Mucosa of stomach (tissue), 1 donor: ENCODE measurements around the gene MAF.

ENCODE experiments used
- H3K27me3 ChIP-seq: one replicate; pipeline ENCODE4 v1.7.0; 2013; ENCODE audit warnings: mild to moderate bottlenecking, low read length; ENCODE audit not compliant: control insufficient read depth, insufficient read depth
- H3K36me3 ChIP-seq: one replicate; pipeline ENCODE4 v1.7.0; 2013; ENCODE audit warnings: low read length; ENCODE audit not compliant: control insufficient read depth, insufficient read depth
- H3K4me1 ChIP-seq: one replicate; pipeline ENCODE4 v1.7.0; 2013; ENCODE audit warnings: mild to moderate bottlenecking, low read length; ENCODE audit not compliant: control insufficient read depth, insufficient read depth
- H3K4me3 ChIP-seq: one replicate; pipeline ENCODE4 v1.7.0; 2013; ENCODE audit warnings: low read length
- H3K9ac ChIP-seq: one replicate; pipeline ENCODE4 v1.7.0; 2013; ENCODE audit warnings: mild to moderate bottlenecking, low read length, moderate library complexity
- H3K9me3 ChIP-seq: one replicate; pipeline ENCODE4 v1.7.0; 2013; ENCODE audit warnings: mild to moderate bottlenecking, low read length, moderate library complexity; ENCODE audit not compliant: control insufficient read depth
- donor health status: Pancreatic carcinoma.

Gene MAF

DNA sequence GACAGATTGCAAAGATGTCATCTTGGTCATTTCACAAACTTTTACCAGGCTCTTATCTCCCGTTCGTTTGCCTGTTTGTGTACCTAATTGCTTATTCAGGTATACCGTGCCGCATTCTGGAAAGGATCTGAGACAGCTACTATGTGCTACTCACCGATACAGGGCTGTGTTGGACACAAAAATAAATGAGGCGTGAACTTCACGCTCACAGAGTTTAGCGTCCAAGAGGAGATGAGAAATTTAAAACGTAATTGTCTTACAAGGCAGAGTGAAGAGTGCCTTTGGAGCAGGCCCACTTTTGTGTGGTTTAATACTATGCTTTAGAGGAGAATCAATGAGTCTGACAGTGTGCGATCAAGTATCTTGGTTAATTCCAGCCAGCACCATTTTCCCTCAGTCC, 26.7 kb downstream of the MAF start:
- Histone ChIP-seq H3K9me3 (no peaks in the 10 kb centered on the region), H3K36me3 (no peaks in the 10 kb centered on the region), H3K4me3 (no peak overlapping the region), H3K9ac (no peak overlapping the region), H3K27me3 (no peaks in the 10 kb centered on the region), H3K4me1 (no peaks in the 10 kb centered on the region)

DNA sequence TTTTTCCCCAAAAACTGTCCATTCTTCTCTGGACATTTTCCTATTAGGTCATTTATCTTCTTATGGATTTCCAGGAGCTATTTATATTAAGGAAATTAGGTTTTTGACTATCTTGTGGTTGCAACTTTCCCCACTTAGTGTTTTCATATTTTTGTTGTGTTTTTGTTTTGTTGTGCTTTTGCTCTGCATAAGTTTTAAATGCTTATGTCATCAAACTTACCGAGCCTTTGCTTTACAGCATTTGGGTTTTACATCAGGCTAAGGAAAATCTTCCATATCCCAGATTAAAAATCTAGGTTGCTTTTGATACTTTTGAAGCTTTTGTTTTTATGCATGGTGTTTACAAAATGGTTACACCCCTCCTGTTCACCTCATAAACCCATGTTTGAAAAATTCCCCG, 27.5 kb downstream of the MAF start:
- H3K9me3 ChIP-seq = no peaks in the 10 kb centered on the region
- no peak overlapping the region for H3K9ac ChIP-seq
- H3K27me3 ChIP-seq = no peaks in the 10 kb centered on the region
- H3K4me3 ChIP-seq = no peak overlapping the region
- no peaks in the 10 kb centered on the region for H3K4me1 ChIP-seq
- no peaks in the 10 kb centered on the region for H3K36me3 ChIP-seq

DNA sequence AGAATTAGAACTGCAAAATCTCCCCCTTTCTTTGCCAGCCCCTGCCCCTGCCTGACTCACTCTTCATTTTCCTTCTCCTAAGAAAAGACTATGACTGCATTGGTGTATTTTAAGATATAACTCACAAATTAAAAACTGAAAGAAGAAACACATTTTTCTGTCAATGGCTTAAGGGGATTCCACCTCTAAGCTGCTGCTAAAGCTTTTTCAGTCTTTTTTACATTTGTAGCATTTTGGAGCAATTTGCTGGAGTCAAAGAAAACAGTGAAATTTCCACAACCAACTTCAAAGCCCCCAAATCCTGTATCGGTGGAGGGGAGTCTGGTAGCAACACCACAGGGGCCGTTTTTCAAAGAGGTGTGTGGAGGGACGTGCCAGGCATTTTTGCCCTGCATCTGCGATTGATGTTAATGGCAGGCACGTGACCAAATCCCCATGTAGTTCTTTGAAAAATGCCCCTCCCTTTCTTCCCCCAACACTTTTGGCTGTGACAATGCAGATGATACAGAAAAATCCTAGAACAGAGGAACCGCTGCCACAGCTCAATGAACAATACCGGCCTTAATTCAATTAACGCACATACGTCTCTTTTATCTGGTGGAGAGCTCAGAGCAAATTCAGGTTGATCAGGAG, 28.5 kb downstream of the MAF start:
- no peak overlapping the region for H3K4me3 ChIP-seq
- no peaks in the 10 kb centered on the region for H3K9me3 ChIP-seq
- H3K27me3 ChIP-seq = no peaks in the 10 kb centered on the region
- no peak overlapping the region for H3K9ac ChIP-seq
- no peaks in the 10 kb centered on the region for H3K36me3 ChIP-seq
- H3K4me1 ChIP-seq = no peaks in the 10 kb centered on the region

DNA sequence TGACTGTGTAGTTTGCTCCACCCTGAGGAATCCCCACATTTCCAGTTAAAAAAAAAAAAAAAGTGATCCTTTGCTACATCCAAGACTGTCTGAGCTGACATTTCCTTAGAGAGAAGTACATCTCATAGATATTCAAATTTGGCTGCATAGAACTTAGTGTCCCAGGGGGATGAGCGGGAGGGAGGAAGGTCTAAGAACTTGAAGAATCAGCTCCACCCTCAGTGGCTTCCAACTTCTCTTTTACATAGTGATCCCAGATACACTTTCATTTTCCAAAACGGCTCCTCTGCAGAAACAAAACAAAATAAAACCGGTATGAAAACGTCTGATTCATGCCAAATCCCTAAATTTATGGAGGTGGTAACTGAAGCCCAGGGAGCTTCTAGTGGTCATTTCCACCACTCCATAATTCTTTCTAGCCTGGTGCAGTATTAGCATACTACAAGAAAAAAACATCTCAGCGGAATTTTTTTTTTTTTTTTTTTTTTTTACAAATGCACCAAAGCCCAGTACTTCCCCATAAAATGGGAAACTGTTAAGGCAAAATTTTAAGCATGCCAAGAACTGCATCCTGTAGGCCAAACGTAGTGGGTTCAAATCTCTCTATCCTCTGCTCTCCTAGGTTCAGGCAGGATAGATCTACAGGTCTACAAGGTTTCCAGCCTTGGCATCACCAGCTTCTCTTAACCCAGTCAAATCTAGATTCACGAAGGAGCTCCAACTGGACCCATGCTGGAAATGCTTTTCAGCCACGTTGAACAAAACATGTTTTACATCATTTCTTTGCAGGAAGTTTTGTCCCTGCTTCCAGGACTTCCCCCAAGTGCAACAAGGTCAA, 29.3 kb downstream of the MAF start:
- Histone ChIP-seq H3K9me3 (no peaks in the 10 kb centered on the region), H3K4me1 (no peaks in the 10 kb centered on the region), H3K27me3 (no peaks in the 10 kb centered on the region), H3K36me3 (no peaks in the 10 kb centered on the region), H3K4me3 (no peak overlapping the region), H3K9ac (no peak overlapping the region)

DNA sequence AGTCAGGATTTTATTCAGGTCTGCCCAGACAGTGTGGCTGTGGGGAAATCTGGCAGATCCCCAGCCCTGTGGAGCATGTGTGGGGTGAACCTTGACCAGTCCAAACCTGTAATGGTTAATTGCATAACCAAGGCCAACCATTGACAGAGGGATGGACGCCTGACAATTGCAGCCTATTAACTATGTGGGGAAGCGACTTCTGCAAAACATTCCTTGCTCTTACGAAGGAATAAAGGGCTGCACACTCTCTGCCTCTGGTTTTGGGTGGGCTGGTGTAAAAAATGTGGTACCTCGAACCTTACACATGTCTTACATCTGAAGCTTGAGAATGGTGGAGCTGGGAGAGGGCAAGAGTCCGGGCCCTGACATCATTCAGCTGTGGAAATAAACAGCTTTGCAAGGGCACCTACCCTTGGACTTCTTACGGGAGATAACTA, 35.8 kb downstream of the MAF start:
- H3K9ac ChIP-seq = no peak overlapping the region
- no peaks in the 10 kb centered on the region for H3K9me3 ChIP-seq
- no peaks in the 10 kb centered on the region for H3K4me1 ChIP-seq
- no peaks in the 10 kb centered on the region for H3K36me3 ChIP-seq
- no peak overlapping the region for H3K4me3 ChIP-seq
- no peaks in the 10 kb centered on the region for H3K27me3 ChIP-seq

DNA sequence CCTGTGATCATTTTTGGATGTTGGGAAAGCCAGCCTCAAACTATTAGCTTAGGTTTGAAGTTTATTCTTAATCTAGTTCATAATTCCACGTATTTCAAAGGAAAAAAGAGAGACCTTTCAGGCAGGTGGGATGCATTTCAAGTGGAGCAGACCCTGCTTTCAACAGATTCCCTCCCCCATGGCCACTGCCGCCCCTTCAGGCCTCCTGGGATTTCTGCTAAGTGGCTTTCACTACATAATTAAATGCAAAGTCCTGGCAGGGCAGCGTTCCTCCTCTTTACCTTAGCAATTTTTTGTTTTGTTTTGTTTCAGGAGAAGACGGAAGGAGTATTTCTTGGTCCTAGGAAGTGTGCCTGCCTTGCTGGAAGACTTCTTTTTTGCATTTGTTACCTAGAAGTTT, 36.6 kb downstream of the MAF start:
- H3K9ac ChIP-seq = no peak overlapping the region

DNA sequence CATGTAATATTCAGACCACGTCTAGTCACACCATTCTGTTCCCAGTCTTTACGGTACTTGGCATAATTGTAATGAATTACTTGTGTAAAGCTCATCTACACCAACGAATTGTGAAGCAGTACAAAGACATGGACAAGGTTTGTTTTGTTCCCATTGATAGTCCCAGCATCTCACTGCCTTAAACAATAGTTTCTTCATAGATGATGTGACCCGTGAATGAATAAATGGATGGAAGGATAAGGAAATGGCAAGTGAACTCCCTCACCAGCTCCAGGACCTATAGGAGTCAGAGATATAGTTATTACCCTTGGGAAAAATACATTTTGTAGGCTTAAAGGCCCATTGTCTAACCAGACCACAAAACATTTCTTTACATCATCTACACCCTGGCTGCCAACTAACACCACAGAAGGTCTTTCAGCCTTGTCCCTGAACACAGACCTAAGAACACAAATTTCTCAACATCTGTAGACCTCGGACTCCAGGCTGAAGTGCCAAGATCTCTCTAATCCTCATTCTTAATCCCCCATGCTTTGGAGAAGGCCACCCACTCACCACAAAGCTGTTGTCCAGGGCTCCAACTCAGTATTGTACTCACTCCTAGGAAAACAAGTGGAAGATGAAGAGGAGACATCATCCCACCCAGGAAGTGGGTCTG, 38.2 kb downstream of the MAF start:
- no peaks in the 10 kb centered on the region for H3K9me3 ChIP-seq
- H3K4me3 ChIP-seq = no peak overlapping the region
- no peak overlapping the region for H3K9ac ChIP-seq
- H3K36me3 ChIP-seq = no peaks in the 10 kb centered on the region
- no peaks in the 10 kb centered on the region for H3K4me1 ChIP-seq
- no peaks in the 10 kb centered on the region for H3K27me3 ChIP-seq

More for the DNA sequence above, 36.6 kb downstream of the MAF start:
- Histone ChIP-seq H3K4me1 (no peaks in the 10 kb centered on the region), H3K27me3 (no peaks in the 10 kb centered on the region), H3K4me3 (no peak overlapping the region), H3K9me3 (no peaks in the 10 kb centered on the region), H3K36me3 (no peaks in the 10 kb centered on the region)

DNA sequence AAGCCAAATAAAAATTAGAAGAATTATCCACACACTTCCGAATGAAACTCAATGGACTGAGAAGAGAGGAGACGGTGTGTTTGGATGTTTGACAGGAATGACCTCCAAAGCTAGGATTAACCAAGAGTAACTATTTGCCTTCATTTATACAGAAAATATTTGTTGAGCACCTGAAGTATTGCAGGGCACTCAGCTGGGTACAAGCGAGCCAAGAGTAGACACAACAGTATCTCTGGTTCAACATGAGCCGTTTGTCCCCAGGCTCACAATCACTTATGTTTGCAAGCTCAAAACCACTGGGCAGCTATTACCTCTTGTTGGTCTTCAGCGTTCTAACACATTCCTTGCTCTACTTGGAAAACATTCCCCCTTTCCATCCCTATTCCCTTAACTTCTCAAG, 38.8 kb downstream of the MAF start:
- H3K9me3 ChIP-seq = no peaks in the 10 kb centered on the region
- H3K36me3 ChIP-seq = no peaks in the 10 kb centered on the region
- no peaks in the 10 kb centered on the region for H3K27me3 ChIP-seq
- no peak overlapping the region for H3K9ac ChIP-seq
- H3K4me1 ChIP-seq = no peaks in the 10 kb centered on the region
- H3K4me3 ChIP-seq = no peak overlapping the region

DNA sequence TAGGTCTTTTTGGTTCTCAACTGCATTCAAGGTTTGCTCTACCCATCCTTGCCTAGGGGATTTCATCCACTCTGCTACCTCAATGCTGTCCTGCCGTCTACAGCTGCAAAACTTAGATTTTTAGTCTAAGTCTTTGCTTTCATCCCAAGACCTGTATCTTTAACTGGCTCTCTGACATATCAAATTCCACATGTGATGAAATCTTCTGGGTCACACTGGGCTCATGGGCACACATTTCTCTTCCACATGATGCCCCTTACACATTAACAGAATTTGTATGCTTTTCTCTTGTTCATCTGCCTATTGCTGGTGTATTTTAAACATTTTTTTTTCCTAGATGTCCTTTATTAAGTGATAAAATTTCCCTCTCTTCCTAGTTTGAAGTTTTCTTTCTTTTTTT, 39.6 kb downstream of the MAF start:
- H3K4me3 ChIP-seq = no peak overlapping the region
- no peaks in the 10 kb centered on the region for H3K36me3 ChIP-seq
- H3K9me3 ChIP-seq = no peaks in the 10 kb centered on the region
- no peaks in the 10 kb centered on the region for H3K27me3 ChIP-seq
- no peaks in the 10 kb centered on the region for H3K4me1 ChIP-seq
- no peak overlapping the region for H3K9ac ChIP-seq

DNA sequence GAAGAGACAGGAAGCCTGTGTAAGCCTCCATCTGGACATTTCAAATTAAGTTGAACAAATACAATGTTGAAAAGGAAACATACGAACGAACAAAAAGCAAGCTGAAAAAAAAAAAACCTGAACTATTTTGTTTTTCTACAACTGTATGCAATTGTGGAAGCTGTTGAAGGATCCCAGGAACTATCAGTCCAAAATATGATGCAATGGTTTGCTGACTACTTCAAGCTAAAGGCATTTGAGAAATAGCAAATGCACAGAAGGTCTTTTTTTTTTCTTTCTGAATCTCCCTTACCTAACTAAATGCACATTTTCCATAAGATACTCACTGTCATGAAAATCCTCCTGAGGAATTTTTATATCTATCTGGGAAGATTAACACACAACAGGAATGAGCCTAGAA, 40.2 kb downstream of the MAF start:
- Histone ChIP-seq H3K9me3 (no peaks in the 10 kb centered on the region), H3K36me3 (no peaks in the 10 kb centered on the region), H3K4me1 (no peaks in the 10 kb centered on the region), H3K4me3 (no peak overlapping the region), H3K9ac (no peak overlapping the region), H3K27me3 (no peaks in the 10 kb centered on the region)

DNA sequence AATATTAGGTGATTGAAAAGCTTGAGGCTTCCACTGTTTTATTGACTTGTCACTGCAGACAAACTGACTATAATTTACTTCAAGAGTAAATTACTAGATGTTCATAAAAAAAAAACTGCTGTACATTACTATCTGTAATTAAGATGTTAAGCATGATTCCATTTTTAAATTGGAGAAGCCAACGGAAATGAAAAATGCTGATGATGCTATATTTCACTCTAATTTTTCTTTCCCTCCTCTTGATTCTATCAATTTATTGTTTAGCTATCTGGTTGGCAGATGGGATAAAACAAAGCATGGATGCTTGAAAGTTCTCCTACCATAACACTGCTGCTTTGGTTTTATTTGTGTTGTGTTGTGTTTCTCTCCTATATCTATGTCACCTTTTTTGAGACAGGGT, 41.0 kb downstream of the MAF start:
- no peaks in the 10 kb centered on the region for H3K9me3 ChIP-seq
- no peaks in the 10 kb centered on the region for H3K4me1 ChIP-seq
- no peaks in the 10 kb centered on the region for H3K36me3 ChIP-seq
- H3K4me3 ChIP-seq = no peak overlapping the region
- no peaks in the 10 kb centered on the region for H3K27me3 ChIP-seq
- no peak overlapping the region for H3K9ac ChIP-seq

DNA sequence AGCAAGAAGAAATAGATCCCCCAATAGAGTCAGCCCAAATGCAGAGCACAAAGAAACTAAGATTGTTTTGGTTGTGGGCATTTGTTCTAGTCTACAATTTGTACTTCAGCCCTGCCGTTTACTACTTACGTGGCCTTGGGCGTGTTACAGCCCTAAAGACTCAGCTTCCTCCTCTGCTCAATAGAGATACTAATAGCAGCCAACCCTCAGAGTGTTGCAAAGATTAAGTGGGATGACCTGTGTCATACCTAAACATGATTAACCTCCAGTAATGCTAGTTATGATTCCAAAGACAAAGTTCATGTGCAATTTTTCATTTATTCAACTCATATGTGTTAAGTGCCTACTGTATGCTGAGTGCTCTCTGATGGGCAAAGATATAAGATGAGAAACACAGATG, 43.1 kb downstream of the MAF start:
- no peaks in the 10 kb centered on the region for H3K27me3 ChIP-seq
- no peak overlapping the region for H3K9ac ChIP-seq
- H3K4me1 ChIP-seq = no peaks in the 10 kb centered on the region
- H3K4me3 ChIP-seq = no peak overlapping the region
- no peaks in the 10 kb centered on the region for H3K9me3 ChIP-seq
- H3K36me3 ChIP-seq = no peaks in the 10 kb centered on the region
